Left ventricle myocardium inferior (tissue), 1 donor: Measurements from ENCODE around the gene RSPO4. TPM values are rescaled to one million over a fixed set of nuclear protein-coding genes. Genes with fewer than 3 reads are reported as not detected.

ENCODE experiments used
- DNase-seq: peaks from one replicate; pipeline ENCODE4 v3.0.0-alpha.2; 2020
- H3K27ac ChIP-seq: fragments of 200-600 bp; replicated peaks from 2 replicates; pipeline ENCODE4 v1.8.0; 2021
- H3K27me3 ChIP-seq: fragments of 200-600 bp; 2 replicates; pipeline ENCODE4 v1.8.0; 2021; ENCODE audit warnings: low read depth
- H3K36me3 ChIP-seq: fragments of 200-600 bp; 2 replicates; pipeline ENCODE4 v1.8.0; 2021
- H3K4me1 ChIP-seq: fragments of 200-600 bp; 2 replicates; pipeline ENCODE4 v1.8.0; 2021
- H3K4me3 ChIP-seq: fragments of 200-600 bp; 2 replicates; pipeline ENCODE4 v1.8.0; 2021; ENCODE audit warnings: mild to moderate bottlenecking, moderate library complexity
- H3K9me3 ChIP-seq: fragments of 200-600 bp; replicated peaks from 2 replicates; pipeline ENCODE4 v1.8.0; 2021
- intact Hi-C: fragments of 100-400 bp; cut with micrococcal nuclease; formaldehyde crosslinking; loops from one replicate; pipeline ENCODE4 v1.11.0; 2022
- total RNA-seq: library from RNA; stranded (reverse); fragmentation: NEBNext Ultra II Directional; extraction: Animal tissue kit (Norgen Biotek cat#: 25700); gene quantifications from one replicate; pipeline ENCODE4 v1.2.1, GENCODE V29; 2021
- TF ChIP-seq, protein P1 (sequence below): fragments of 200-600 bp; IDR thresholded peaks from 2 replicates; pipeline ENCODE4 v1.8.0; 2021; ENCODE audit warnings: antibody characterized with exemption, mild to moderate bottlenecking, borderline replicate concordance
- donor health status: DM: no; HTN: yes; CAD: no; lungs with severe emphysema.

Gene RSPO4
- total RNA-seq, 1 donor from 2014 or later = not detected

DNA sequence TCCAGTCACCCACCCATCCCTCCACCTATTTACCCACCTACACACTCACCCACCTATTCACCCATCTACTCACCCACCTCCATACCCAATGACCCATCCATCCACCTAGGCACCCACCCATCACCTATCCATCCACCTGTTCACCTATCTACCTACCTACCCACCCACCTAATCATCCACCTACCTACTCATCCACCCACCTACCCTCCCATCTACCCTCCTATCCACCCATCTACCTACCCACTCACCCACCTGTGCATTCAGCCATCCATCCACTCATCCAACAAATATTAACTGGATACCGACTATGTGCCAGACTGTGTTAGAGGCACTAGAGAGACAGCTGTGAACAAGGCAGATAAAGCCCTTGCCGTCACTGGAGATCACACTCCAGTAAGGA, 40.3 kb downstream of the RSPO4 start:
- Histone ChIP-seq H3K4me1 (no peaks in the 10 kb centered on the region), H3K9me3 (no peaks in the 10 kb centered on the region), H3K27ac (no peak overlapping the region), H3K36me3 (no peaks in the 10 kb centered on the region), H3K27me3 (peaks cover 96% of the 10 kb centered on the region), H3K4me3 (no peak overlapping the region)
- no peak for DNase-seq
- intact Hi-C loops = no loop called here
- TF ChIP-seq, protein P1, sequence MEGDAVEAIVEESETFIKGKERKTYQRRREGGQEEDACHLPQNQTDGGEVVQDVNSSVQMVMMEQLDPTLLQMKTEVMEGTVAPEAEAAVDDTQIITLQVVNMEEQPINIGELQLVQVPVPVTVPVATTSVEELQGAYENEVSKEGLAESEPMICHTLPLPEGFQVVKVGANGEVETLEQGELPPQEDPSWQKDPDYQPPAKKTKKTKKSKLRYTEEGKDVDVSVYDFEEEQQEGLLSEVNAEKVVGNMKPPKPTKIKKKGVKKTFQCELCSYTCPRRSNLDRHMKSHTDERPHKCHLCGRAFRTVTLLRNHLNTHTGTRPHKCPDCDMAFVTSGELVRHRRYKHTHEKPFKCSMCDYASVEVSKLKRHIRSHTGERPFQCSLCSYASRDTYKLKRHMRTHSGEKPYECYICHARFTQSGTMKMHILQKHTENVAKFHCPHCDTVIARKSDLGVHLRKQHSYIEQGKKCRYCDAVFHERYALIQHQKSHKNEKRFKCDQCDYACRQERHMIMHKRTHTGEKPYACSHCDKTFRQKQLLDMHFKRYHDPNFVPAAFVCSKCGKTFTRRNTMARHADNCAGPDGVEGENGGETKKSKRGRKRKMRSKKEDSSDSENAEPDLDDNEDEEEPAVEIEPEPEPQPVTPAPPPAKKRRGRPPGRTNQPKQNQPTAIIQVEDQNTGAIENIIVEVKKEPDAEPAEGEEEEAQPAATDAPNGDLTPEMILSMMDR = no peak

DNA sequence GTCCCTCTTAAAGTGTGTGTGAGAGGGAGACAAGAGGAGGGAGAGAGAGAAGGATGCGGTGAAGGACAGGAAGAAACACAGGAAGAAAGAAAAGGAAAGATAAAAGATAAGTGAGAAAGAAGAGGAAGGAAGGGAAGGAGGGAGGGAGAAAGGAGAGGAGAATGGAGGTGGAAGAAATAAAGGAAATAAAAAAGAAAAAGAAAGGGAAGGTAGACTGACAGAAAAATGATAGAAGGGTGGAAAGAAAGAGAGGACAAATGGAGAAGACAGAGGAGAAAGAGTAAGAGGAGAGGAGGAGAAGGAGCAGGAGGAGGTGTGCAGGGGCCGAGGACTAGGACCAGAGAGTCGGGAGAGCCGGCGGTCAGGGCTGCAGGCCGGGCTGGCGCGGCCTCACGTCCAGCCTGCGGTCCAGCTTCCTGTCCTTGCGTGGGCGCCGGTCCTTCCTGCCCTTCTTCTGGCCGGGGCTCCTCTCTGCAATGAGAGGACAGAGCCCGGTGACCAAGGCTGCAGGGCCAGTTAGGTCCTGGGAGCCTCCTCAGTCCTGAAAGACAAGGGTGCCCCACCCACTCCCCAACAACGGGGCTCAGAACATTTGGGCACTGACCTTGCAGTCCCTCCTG, 42.0 kb downstream of the RSPO4 start:
- TF ChIP-seq, protein P1 = no peak
- H3K4me1 ChIP-seq = no peaks in the 10 kb centered on the region
- no peak overlapping the region for H3K27ac ChIP-seq
- peaks cover 97% of the 10 kb centered on the region for H3K27me3 ChIP-seq
- H3K36me3 ChIP-seq = no peaks in the 10 kb centered on the region
- DNase-seq = no peak
- H3K4me3 ChIP-seq = no peak overlapping the region
- intact Hi-C loops = loop anchor here (5.0 kb wide), 1 partner anchor 143 kb away; no protein-coding TSS in a partner anchor
- H3K9me3 ChIP-seq = no peaks in the 10 kb centered on the region

DNA sequence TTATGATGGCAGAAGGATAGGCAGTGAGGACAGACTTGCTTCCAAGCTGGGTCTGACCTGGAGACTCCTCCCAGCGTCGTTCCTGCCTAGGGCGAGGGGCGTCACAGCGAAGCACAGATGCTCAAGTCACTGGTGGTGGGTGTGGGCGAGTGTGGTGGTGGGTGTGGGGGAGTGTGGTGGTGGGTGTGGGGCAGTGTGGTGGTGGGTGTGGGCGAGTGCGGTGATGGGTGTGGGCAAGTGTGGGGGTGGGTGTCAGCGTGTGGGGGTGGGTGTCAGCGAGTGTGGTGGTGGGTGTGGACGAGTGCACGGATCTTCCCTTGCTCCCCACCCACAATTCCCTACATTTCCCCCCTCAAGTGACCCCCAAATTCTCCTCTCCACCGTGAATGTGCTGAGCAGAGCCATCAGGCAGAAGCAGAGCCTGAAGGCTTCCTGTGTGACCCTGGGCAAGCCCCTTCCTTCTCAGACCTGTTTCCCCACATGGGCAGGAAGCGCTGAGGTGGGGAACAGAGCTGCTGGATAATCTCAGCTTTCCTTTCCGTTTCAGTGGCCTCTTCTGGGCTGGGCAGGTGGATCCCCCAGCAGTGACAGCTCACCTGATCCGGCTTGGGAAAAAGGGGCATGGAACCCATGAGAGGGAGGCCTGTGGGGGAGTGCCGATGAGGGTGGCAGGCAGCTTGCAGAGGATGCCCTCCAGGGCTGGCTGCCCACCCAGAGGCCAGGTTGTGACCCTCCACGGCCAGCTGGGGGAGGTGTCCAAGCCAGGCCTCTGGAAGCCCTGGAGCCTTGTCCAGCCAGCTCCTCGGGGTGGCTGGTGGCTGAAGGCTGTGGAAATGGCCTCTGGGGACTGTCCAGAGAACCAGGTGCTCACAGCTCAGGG, 42.9 kb downstream of the RSPO4 start:
- no peak for DNase-seq
- Histone ChIP-seq H3K36me3 (no peaks in the 10 kb centered on the region), H3K4me1 (no peaks in the 10 kb centered on the region), H3K27me3 (peaks cover 99% of the 10 kb centered on the region), H3K9me3 (no peaks in the 10 kb centered on the region), H3K27ac (no peak overlapping the region), H3K4me3 (no peak overlapping the region)
- intact Hi-C loops = loop anchor here (5.0 kb wide), 1 partner anchor 142 kb away; no protein-coding TSS in a partner anchor
- TF ChIP-seq, protein P1 = no peak

DNA sequence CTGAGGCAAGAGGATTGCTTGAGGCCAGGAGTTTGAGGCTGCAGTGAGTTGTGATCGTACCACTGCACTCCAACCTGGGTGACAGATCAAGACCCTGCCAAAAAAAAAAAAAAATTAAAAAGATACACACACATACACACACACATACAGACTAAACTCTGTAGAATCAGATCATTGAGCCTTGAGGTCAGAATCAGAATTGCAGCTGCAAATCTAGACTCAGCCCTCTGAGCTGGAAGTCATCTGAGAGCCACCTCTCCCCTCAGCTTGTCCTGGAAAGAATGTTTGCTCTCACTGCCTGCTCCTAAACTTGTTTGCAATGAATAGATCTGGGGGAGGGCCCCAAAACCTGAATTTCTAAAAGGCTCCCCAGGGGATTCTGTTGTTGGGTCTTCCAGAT, 44.6 kb downstream of the RSPO4 start:
- intact Hi-C loops = loop anchor here (5.0 kb wide), 1 partner anchor 140 kb away; no protein-coding TSS in a partner anchor
- no peak overlapping the region for H3K27ac ChIP-seq
- H3K27me3 ChIP-seq = peaks cover 95% of the 10 kb centered on the region
- H3K9me3 ChIP-seq = no peaks in the 10 kb centered on the region
- no peaks in the 10 kb centered on the region for H3K36me3 ChIP-seq
- no peaks in the 10 kb centered on the region for H3K4me1 ChIP-seq
- DNase-seq = no peak
- no peak overlapping the region for H3K4me3 ChIP-seq
- TF ChIP-seq, protein P1 = no peak

DNA sequence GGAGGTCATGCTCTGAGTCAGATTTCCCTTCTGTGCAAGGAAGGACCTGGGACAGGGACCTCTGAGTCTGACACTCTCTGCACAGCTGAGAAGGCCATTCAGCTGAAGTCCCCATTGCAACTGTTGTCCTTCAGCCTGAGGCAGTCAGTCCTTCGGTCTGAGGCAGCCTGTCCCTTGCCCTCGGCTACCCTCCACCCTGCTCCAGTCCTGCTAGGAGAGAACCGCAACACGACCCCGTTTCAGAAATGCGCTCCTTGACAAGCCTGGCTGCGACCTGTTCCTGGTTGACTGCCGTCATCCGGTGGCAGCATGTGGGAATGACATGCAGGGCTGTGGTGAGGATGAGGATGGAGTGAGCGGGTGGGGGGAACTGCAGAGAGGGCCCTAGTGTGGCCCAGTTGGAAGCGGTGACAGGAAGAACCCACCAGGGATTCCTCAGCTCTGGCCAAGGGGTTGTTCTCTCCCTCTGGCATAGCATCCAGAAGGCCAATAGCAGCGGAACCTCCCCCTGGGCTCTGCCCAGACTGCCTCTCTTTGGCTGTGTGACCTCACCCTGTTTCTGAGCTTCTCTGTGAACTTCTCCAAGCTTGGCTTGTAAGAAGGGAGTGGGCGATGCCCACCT, 45.7 kb downstream of the RSPO4 start:
- Histone ChIP-seq H3K27ac (no peak overlapping the region), H3K9me3 (no peaks in the 10 kb centered on the region), H3K4me1 (no peaks in the 10 kb centered on the region), H3K27me3 (peaks cover 92% of the 10 kb centered on the region), H3K4me3 (no peak overlapping the region), H3K36me3 (no peaks in the 10 kb centered on the region)
- intact Hi-C loops = loop anchor here (5.0 kb wide), 1 partner anchor 139 kb away; no protein-coding TSS in a partner anchor
- TF ChIP-seq, protein P1 = peak; percentile 96
- peak; percentile 57 for DNase-seq
